GM15510 (cell line): ENCODE measurements around the gene MSRB3.

ENCODE experiments used
- POLR2A ChIP-seq: IDR thresholded peaks from 3 replicates; pipeline ENCODE4 v1.6.1; 2011; ENCODE audit warnings: borderline replicate concordance; ENCODE audit not compliant: insufficient read length; ENCODE audit errors: extremely low read depth

The MSRB3 gene

DNA sequence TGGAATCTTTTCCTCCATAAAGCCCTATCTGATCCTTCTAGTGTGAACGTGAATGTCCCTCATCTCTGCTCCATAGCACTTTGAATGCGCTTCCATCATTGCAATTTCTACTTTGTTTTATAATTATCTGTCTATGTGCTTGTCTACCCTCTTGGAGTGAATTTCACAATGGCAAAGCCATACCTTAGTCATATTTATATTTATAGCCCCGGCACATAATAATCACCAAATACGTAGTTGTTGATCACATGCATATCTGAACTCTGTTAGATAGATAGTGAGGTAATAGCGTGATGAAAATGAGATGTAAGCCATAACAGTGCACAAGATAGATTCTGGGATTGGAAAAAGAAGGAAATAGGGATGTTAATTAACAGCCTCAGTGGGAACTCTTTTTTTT, 55.2 kb downstream of the MSRB3 start:
- no peak for TF ChIP-seq POLR2A

DNA sequence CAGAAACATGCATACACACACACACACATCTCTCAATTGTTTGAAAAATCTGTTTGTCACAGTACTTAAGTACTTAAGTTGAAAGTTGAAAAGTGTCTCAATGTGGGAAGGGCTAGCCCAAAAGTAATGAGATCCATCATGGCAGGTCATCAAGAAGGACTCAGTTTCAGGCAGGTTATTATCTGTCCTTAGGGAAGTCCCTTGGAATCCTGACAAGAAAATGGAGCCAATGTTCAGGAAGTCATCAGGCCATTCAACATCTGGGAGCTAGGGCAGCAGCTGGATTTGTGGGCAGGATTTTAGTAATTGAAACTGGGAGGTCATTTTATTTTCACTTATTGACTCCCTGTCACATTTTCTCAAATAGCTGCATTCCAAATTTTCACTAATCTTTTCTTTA, 56.0 kb downstream of the MSRB3 start:
- TF ChIP-seq POLR2A, result no peak

DNA sequence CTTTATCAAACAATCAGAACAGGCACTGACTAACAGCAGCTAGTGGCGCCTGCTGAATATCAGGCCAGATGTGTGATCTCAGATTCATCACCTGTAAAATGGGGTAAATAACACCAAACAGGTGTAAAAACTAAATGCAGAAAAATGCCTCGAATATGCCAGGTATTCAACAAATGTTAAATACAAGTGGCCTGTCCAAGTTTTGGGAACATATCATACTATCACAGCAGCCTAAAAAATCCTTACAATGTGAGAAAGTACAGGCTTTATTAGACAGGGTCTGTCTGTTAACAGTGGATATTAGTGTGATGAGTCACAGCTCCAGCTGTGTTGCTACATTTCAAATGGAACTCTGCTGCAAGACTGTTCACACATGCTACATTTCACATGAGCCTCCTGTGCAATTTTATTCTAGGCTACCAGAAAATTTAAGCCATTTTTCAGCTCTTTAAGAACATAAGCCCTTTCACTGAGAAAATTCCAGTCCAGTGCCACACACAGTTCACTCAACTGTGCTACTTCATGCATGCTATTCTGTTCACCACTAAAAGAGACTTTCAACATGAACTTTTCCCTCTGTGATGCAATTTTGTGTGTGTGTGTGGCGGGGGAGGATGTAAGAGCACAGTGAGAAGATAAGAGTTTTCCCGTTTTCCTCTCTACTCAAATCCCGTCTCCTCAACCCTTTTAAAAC, 56.7 kb downstream of the MSRB3 start:
- TF ChIP-seq POLR2A, result no peak

DNA sequence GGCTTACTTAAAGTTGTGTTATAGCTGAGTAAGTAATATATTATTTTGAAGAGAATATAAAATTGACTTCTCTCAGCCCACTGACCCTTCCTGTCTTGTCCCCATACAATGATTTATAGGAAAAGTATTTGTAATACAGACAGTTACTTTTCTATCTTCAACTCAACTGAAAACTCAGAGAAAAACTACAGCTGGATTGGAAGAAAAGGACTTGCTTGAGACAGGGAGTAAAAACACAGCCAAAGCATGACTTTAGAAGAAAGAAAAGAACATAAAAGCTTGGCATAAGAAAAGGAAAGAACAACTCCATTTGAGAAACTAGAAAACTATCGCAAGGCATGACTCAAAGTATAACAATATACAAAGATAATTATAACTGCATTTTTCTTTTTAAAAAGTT, 57.5 kb downstream of the MSRB3 start:
- TF ChIP-seq POLR2A, result no peak

DNA sequence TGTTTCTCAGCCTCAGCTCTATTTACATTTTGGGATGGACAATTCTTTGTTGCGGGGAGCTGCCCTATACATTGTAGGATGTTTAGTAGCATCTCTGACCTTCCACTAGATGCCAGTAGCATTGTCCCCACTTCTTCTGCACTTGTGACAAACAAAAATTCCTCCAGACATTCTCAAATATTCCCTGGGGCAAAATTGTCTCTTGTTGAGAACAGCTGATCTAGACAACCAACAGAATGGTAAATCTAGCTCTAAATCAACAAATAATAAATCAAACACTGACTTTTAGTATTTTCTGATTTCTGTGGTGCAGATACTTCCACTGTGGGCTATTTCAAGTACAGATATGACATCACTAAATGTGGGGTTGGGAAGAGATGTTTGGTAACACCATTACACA, 60.7 kb downstream of the MSRB3 start:
- no peak for TF ChIP-seq POLR2A

DNA sequence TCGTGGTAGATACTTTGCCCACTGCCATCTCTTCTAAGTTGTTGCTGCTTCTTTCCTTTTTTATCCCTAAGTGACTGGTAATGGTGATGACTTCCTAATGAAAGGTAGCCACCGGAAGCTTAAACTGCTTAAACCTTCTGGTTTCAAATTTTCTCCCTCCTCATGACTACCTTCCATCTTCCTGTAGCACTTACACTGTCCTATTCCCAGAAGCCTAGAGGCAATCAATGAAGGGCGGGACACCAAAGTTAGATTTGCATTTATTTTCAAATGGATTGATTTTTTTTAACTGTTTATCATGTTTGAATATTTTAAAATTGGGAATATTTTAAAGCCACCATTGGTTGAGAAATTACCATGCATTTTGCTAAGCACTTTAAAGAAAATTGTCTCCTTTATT, 64.7 kb downstream of the MSRB3 start:
- no peak for TF ChIP-seq POLR2A

DNA sequence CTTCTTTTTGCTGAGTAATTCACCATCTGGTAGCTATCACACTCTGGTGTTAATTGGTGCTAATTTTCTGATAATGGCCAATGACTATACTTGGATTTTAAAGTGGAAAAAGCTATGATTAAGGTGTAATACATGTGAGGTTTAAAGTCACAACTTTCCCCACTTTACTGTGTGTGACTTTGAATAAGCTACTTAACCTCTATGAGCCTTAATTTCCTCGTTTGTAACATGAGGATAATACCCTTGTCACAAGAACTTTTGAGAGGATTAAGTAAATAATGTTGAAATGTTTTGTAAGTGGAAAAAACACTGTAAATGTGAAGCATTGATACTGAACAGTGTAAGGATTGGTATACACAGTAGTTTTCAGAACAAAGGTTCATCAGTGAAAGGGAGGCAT, 65.3 kb downstream of the MSRB3 start:
- no peak for TF ChIP-seq POLR2A

DNA sequence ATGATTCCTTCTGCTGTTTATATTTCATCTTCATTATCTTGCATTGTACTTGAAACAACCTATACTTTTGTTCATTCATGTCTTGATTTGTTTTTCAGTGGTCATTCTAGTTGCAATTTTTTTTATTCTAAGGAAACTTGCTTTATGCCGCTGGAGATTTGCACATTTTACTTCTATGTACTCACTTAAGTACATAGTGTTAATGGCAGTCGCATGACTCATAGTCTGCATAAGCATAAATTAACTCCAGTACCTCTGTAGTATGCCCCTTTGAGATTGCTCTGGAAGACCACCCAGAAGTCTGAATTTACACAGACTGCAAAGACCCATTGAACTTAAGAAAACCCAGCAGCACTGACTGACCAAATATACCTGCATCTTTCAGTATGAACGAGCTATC, 77.0 kb downstream of the MSRB3 start:
- no peak for TF ChIP-seq POLR2A

DNA sequence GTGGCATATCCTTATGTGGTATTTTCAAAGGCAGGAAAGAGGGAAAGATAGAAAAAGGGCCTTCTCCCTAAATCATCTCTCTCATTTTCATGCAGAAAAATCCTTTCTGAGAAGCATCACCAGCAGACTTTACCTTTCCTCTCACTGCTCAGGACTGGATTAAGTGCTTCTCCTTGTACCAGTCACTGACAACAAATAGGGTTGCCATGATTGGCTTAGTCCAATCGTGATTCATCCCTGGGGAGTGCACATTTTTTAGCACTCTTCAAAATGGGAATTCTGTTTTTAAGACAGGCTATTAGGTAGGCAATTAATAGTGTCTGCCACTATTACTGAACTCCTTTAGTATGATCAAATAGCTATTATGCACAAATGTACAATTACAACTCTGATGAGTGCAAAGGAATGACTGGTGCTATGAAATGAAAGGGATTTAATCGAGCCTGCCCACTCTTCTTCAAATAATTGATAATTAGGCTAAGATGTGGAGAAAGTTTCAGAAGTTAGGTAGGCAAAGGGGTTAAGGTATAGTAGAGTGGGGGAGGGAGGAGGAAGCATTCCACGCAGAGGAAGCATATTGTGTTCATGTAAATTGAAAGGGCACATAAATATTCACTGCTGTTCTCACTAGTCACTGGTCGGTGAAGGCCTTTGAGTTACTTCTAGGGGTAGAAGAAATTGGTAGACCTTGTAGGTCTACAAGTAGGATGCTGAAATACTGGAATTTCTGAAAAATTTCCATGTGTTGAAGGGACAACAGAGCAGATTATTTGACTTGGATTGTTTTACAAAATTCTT, 84.0 kb downstream of the MSRB3 start:
- no peak for TF ChIP-seq POLR2A

DNA sequence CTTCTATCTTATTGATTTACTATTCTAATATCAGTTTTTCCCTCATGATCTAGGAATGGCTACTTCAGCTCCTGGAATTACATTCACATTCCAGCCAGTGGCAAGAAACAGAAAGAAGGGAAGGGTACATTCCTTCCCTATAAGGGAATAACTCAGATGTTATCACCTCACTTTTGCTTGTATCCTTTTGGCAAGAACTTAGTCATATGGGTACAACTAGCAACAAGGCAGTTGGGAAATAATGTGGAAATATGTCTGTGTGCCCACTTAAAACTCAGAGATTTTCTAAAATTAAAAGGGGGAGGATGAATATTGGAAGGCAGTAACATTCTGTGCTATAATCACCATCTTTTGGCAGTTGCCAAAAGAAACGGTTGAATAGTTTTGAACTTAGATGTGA, 85.6 kb downstream of the MSRB3 start:
- TF ChIP-seq POLR2A, result no peak

DNA sequence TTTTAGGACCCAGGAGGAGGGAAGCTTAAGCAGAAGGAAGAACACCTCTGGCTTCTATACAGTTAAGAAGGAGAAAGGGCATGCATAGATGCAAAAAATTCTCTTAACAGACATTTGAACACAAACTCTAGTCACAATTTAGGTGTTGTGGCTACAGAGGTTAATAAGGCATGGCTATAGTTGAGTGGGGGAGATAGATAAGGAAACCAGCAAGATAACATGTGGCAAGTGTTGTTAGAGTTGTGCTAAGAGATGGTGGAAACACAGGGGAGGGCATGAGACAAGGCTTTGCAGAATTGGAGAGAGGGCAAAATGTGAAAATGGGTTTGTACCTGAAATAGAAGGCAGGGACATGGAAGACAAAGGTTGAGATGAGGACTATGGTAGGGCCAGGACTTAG, 88.9 kb downstream of the MSRB3 start:
- no peak for TF ChIP-seq POLR2A

DNA sequence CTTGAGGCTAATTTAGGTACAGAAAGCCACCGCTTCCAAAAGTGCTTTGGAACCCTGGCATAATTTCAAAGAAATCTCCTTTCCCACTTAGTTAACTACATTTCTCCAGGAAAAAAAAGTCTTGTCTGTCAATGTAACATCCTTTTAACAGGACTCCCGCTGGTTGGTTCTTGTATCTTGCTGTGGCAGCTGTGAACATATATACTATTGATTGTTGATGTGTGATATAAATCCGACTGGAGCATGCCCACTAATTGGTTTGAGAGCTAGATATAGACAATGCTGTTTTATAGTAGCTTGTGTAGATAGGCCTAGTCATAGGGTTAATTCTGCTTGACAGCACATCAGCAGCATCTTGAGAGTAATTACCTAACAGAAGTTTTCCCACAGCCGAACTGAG, 89.6 kb downstream of the MSRB3 start:
- TF ChIP-seq POLR2A, result no peak

DNA sequence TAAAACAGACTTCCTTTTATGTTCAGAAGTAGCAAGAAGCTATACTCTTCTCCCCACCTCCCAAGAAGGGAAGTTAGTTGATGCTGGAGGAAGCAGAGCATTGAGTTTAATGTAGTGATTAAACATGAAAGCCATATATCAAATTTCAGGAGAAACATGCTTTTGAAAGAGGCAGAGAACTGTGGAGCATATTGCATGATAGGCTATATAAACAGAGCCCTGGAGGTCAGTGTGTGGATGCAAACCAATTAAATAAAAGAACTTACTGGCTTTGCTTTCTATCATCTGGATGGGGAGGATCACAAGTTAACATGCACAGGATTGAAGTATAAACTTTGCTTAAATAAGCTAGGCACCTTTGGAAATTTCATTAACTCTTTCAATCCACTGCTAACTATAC, 94.1 kb downstream of the MSRB3 start:
- TF ChIP-seq POLR2A, result no peak

DNA sequence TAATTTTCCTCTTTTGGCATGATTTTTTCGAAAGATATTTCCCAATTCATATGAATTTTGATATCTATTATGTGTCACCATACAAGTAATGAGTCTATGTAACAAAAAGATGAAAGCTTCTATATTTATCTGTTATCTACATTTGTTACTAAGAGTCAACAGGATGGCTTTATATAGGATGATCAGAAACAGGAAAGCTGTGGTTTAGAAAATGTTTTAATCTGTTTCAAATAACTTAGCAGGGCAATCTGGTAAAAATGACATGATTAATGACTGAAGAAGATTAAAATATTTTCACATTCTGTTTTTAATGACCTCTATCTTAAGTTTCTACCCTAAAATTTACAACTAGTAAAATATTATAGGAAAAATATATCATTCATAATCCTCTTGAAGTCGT, 105.8 kb downstream of the MSRB3 start:
- TF ChIP-seq POLR2A, result no peak

DNA sequence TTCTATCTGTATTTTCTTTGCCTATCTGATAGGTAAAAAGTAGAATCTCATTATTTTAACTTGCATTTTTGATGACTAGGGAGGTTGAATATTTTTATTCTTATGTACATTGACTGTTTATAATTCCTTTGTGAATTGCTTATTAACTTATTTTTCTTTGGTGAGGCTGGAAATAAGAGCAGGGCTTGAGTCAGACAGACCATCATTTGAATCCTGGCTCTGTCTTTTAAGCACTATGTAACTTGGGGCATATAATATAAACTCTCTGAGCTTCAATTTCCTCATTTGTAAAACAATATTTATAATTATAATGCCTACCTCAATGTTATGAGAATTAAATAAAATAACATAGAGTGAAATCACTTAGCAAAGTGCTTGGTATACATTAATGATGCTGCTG, 108.9 kb downstream of the MSRB3 start:
- TF ChIP-seq POLR2A, result no peak

DNA sequence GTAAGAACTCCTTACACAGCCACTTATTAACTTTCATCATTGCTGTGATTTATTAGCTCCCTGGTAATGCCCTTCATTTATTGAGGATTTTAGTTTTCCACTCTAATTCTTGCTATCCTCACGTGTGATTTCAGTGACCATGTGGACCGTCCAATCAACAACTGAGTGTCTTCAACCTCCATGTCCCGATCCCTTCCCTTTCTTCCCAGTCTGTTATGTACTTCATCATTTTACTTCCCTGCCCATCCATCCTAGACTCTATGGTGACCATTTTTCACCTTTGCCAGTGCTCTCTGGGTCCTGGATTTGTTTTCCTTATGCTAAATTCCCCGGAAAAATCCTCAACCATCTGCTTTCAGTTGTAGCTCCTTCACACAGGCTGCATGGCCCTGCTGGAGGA, 111.0 kb downstream of the MSRB3 start:
- no peak for TF ChIP-seq POLR2A

DNA sequence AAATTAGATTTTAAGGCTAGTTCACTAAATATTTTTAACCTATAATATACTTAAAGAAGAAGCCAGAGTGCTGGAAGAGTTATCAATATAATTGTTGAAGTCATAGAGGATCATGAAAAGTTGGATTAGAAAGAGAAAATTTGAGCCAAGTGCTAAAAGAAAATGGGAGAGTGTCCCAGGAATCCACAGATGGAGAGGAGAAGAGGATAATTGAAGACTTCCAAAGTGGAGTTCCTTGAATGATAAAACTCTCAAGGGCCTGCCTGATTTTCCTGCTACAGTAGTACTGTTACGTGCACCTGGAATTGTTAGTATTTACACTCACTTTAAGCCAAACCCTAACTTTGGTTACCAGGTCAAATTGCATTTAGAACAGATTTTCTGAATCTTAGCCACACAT, 113.2 kb downstream of the MSRB3 start:
- TF ChIP-seq POLR2A, result no peak

DNA sequence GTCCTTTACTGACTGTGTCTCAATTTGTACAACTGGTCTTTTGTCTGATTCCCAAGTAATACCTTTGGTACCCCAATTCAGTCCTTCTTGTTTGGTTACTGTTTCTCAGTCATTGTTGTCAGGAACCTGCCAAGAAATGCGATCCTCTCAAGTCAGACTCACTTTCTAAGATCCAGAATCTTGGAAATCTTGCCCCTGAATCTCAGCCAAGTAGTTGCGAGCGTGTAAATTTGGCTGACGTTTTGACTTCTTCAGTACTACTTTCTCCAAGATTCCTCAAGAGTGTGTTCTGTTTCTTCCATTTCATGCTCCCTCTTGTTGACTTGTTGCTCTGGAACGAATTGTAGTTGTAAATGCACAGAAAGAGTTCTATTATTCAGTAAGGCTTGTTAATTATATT, 114.0 kb downstream of the MSRB3 start:
- TF ChIP-seq POLR2A, result no peak

DNA sequence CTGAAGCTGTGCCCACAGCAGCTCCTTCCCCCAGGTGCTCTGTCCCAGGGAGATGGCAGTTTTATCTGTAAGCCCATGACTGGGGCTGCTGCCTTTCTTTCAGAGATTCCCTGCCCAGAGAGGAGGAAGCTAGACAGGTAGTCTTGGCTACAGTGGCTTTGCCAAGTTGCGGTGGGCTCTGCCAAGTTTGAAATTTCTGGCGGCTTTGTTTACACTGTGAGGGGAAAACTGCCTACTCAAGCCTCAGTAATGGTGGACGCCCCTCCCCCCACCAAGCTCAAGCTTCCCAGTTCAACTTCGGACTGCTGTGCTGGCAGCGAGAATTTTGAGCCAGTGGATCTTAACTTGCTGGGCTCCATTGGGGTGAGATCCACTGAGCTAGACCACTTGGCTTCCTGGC, 124.7 kb downstream of the MSRB3 start:
- no peak for TF ChIP-seq POLR2A
